Kidney (tissue), 14 donors: ENCODE results near the gene TBC1D23. TPM values are rescaled to one million over a fixed set of nuclear protein-coding genes. Genes with fewer than 3 reads are reported as not detected.

ENCODE experiments used
- DNase-seq, 5 donors: peaks; one replicate each; pipeline ENCODE4 v3.0.0-alpha.2; 2013 to 2020
- FAIRE-seq: peaks from 2 replicates; lab custom pipeline; 2012; peaks lifted over from hg19 to GRCh38; lab: Jason Lieb, UNC
- H3K27ac ChIP-seq, 2 donors: one replicate each; pipeline ENCODE4 v1.7.0; 2013; ENCODE audit warnings: low read depth in 2 of 2, low read length in 2 of 2, inconsistent platforms in 1 of 2
- H3K27me3 ChIP-seq: one replicate; pipeline ENCODE4 v1.7.1; 2013; ENCODE audit warnings: low read length, inconsistent platforms; ENCODE audit not compliant: control insufficient read depth, insufficient read depth
- H3K36me3 ChIP-seq, 3 donors: one replicate each; pipeline versions ENCODE4 v1.7.0 to v1.7.1; 2013; ENCODE audit warnings: low read length in 3 of 3, control low read depth in 1 of 3, inconsistent platforms in 1 of 3; ENCODE audit not compliant: insufficient read depth in 3 of 3, control insufficient read depth in 2 of 3
- H3K4me1 ChIP-seq, 3 donors: one replicate each; pipeline versions ENCODE4 v1.7.0 to v1.7.1; 2013; ENCODE audit warnings: low read length in 3 of 3, inconsistent platforms in 1 of 3, low read depth in 1 of 3; ENCODE audit not compliant: control insufficient read depth in 2 of 3, insufficient read depth in 2 of 3
- H3K4me3 ChIP-seq, 3 donors: one replicate each; pipeline versions ENCODE4 v1.7.0 to v1.8.1; 2013; ENCODE audit warnings: low read length in 3 of 3, control low read depth in 1 of 3, inconsistent platforms in 1 of 3
- H3K9ac ChIP-seq, 3 donors: one replicate each; pipeline versions ENCODE4 v1.7.0 to v1.7.1; 2013; ENCODE audit warnings: low read length in 3 of 3, control low read depth in 1 of 3, inconsistent platforms in 1 of 3
- H3K9me3 ChIP-seq, 3 donors: one replicate each; pipeline versions ENCODE4 v1.7.0 to v1.7.1; 2013; ENCODE audit warnings: low read length in 3 of 3, control low read depth in 1 of 3, inconsistent platforms in 1 of 3; ENCODE audit not compliant: control insufficient read depth in 2 of 3, insufficient read depth in 1 of 3
- intact Hi-C: fragments of 100-400 bp; cut with DNase I; formaldehyde crosslinking; loops from one replicate; pipeline ENCODE4 v1.11.1; 2022
- polyA plus RNA-seq: library from polyadenylated mRNA; stranded (reverse); fragments of 350-450 nt; fragmentation: Illumina TruSeq; extraction: RNeasy Lipid Tissue Mini Kit (QIAGEN cat#74804); gene quantifications from one replicate; pipeline ENCODE4 v1.2.3, GENCODE V29; 2014; ENCODE audit warnings: low read depth, low replicate concordance; ENCODE audit not compliant: insufficient read depth
- total RNA-seq: library from RNA; stranded (reverse); fragmentation: NEBNext Ultra II Directional; extraction: Animal tissue kit (Norgen Biotek cat#: 25700); gene quantifications from one replicate; pipeline ENCODE4 v1.2.1, GENCODE V29; 2021
- TF ChIP-seq, protein P1 (sequence below): IDR thresholded peaks from 3 replicates; pipeline ENCODE4 v1.5.1; 2012; ENCODE audit warnings: mild to moderate bottlenecking, moderate library complexity, borderline replicate concordance; ENCODE audit not compliant: insufficient read depth; ENCODE audit errors: extremely low read depth
- donor health status: control.
- donor health status: control.
- donor health status: control.
- donor health status: control.
- donor health status: control.
- donor health status: DM: yes; HTN: yes; CAD: no.
- donor health status: Normal renal cell carcinoma (clear cell type).

TBC1D23 gene
- total and polyA plus RNA-seq, 2 donors from 2014 or later = 18.0 to 46.9 TPM

- Histone ChIP-seq H3K4me1 (peaks cover 0 to 13% (median 1%) of the 10 kb centered on the region in 3 donors), H3K36me3 (peaks cover 2 to 25% (median 3%) of the 10 kb centered on the region in 3 donors), H3K27ac (peak overlapping the region; percentile 56 to 60), H3K4me3 (no peak overlapping the region), H3K9me3 (no peaks in the 10 kb centered on the region), H3K9ac (no peak overlapping the region), H3K27me3 (no peaks in the 10 kb centered on the region)
- no peak for DNase-seq
- TF ChIP-seq, protein P1, sequence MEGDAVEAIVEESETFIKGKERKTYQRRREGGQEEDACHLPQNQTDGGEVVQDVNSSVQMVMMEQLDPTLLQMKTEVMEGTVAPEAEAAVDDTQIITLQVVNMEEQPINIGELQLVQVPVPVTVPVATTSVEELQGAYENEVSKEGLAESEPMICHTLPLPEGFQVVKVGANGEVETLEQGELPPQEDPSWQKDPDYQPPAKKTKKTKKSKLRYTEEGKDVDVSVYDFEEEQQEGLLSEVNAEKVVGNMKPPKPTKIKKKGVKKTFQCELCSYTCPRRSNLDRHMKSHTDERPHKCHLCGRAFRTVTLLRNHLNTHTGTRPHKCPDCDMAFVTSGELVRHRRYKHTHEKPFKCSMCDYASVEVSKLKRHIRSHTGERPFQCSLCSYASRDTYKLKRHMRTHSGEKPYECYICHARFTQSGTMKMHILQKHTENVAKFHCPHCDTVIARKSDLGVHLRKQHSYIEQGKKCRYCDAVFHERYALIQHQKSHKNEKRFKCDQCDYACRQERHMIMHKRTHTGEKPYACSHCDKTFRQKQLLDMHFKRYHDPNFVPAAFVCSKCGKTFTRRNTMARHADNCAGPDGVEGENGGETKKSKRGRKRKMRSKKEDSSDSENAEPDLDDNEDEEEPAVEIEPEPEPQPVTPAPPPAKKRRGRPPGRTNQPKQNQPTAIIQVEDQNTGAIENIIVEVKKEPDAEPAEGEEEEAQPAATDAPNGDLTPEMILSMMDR = no peak
- intact Hi-C loops = no loop called here
- no peak for FAIRE-seq
Observed at GRCh38 chr3:100359035-100359434, 98.2 kb downstream of the TBC1D23 start.

DNA sequence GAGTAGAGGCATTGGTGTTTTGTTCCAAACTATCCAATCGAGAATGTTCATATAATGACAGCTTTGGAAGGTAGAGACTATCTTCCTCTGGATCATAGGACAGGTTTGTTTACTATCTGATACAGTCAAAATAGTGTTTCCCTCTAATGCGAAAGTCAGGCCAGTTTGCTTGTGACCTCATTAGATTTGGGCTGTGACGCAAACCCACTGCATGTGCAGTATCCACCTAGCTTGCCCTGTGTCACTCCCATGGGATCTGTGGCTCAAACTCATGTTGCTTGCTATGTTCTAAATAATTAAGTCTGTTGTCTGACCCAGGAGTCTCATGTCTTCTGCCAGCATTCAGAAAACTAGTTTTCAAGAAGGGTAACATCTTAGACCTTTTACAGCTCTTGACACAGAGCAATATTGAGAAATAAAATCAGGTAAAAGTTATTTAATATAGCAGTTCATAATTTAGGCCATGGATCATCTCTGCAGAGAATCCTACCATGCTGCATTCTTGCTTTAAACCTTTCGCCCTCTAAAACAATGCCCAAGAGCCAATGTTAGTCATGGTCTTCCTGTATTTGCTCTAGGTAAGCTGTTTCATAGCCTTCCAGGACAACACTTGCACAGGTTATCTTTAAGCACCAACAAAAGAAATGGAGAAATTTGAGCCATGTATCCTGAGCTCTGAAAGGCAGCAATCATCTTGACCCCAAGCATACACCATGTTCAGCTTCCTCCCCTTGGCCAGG lies 100.1 kb downstream of the TBC1D23 start:
- peaks cover 3 to 21% (median 4%) of the 10 kb centered on the region in 3 donors for H3K36me3 ChIP-seq
- TF ChIP-seq, protein P1 = no peak
- DNase-seq (no peak), FAIRE-seq (no peak)
- no peak overlapping the region for H3K4me3 ChIP-seq
- H3K9me3 ChIP-seq = no peaks in the 10 kb centered on the region
- no peak overlapping the region for H3K27ac ChIP-seq
- no peaks in the 10 kb centered on the region for H3K27me3 ChIP-seq
- no peak overlapping the region for H3K9ac ChIP-seq
- H3K4me1 ChIP-seq = peaks cover 0 to 6% (median 0%) of the 10 kb centered on the region in 3 donors
- intact Hi-C loops = no loop called here

GRCh38 chr3:100361897-100362296 lies 101.1 kb downstream of the TBC1D23 start:
- Histone ChIP-seq H3K27me3 (no peaks in the 10 kb centered on the region), H3K9ac (no peak overlapping the region), H3K36me3 (peaks cover 3 to 19% (median 7%) of the 10 kb centered on the region in 3 donors), H3K4me3 (no peak overlapping the region), H3K9me3 (no peaks in the 10 kb centered on the region), H3K27ac (no peak overlapping the region), H3K4me1 (peaks cover 0 to 3% (median 0%) of the 10 kb centered on the region in 3 donors)
- no peak for DNase-seq
- intact Hi-C loops = no loop called here
- FAIRE-seq = no peak
- TF ChIP-seq, protein P1 = no peak
